Body of pancreas (tissue), 4 donors: ENCODE data around the gene AP4E1. TPM values are rescaled to one million over a fixed set of nuclear protein-coding genes. Genes with fewer than 3 reads are reported as not detected.

Experiments used
- ATAC-seq: fragments of 150-250 bp; one replicate; pipeline ENCODE4 v1.9.1; 2016
- DNase-seq, 4 donors: peaks; one replicate each; pipeline ENCODE4 v3.0.0-alpha.2; 2019
- H3K27ac ChIP-seq, 4 donors: fragments of 200-600 bp; sonication (generic); 1 replicate in 3 of 4; 2 replicates in 1 of 4; pipeline versions ENCODE4 v1.5.1 to v1.6.1; 2016 to 2019; ENCODE audit warnings: mild to moderate bottlenecking in 1 of 4, mixed read lengths in 1 of 4, moderate library complexity in 1 of 4
- H3K27me3 ChIP-seq, 2 donors: fragments of 200-600 bp; sonication (generic); one replicate each; pipeline ENCODE4 v1.6.0; 2016; ENCODE audit warnings: mild to moderate bottlenecking in 1 of 2
- H3K36me3 ChIP-seq, 2 donors: fragments of 200-600 bp; sonication (generic); replicated peaks in 1 of 2; 2 replicates each; pipeline ENCODE4 v1.5.1; 2016; ENCODE audit warnings: low read depth in 2 of 2; ENCODE audit not compliant: insufficient read depth in 1 of 2
- H3K4me1 ChIP-seq: fragments of 200-600 bp; sonication (generic); one replicate; pipeline ENCODE4 v1.6.0; 2016
- H3K4me3 ChIP-seq, 2 donors: fragments of 200-600 bp; sonication (generic); 1 replicate in 1 of 2; 2 replicates in 1 of 2; pipeline ENCODE4 v1.5.1; 2016 to 2019
- H3K9me3 ChIP-seq, 3 donors: fragments of 200-600 bp; sonication (generic); 1 replicate in 2 of 3; 2 replicates in 1 of 3; pipeline ENCODE4 v1.5.1; 2016
- POLR2A ChIP-seq, 3 donors: fragments of 450-650 bp; IDR thresholded peaks; one replicate each; pipeline ENCODE4 v1.6.1; 2016; ENCODE audit warnings: antibody characterized with exemption in 3 of 3, mild to moderate bottlenecking in 2 of 3
- WGBS, 2 donors: methylation state at CpG; one replicate each; pipeline ENCODE4 v1.1.5; 2017; 5-methylcytosine and 5-hydroxymethylcytosine counted together
- intact Hi-C: fragments of 100-400 bp; cut with DNase I; formaldehyde crosslinking; loops from one replicate; pipeline ENCODE4 v1.15.1; 2023
- total RNA-seq, 2 donors: library from RNA; depleted of rRNA; stranded (reverse); fragments of >200 nt; gene quantifications; one replicate each; pipeline ENCODE4 v1.1.0, GENCODE V29; 2016
- TF ChIP-seq, protein P1 (sequence below), 7 experiments: fragments of 450-650 bp in 4 of 7; fragments of 200-600 bp in 3 of 7; sonication (generic) in 3 of 7; IDR thresholded peaks; one replicate each; pipeline ENCODE4 v1.5.1; 2016 to 2019; ENCODE audit warnings: antibody characterized with exemption in 7 of 7

The AP4E1 gene
- total RNA-seq, 2 donors from 2014 or later = 3.4 to 3.6 TPM

DNA sequence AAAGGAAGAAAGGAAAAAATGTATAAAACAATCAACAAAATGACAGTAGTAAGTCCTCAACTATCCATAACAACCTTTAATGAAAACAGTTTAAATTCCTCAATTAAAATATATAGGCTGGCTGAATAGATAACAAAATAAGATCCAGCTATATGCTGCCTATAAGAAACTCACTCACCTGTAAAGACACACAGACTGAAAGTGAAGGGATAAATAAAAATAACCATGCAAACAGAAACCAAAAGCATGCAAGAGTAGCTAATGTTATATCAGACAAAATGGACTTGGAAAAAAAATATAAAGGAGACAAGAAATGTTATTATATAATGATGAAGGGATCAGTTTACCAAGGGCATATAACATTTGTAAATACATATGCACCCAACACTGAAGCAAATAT, 51.2 kb downstream of the AP4E1 start:
- no peaks in the 10 kb centered on the region for H3K27me3 ChIP-seq
- peaks cover 5 to 11% of the 10 kb centered on the region in 2 donors for H3K36me3 ChIP-seq
- H3K4me3 ChIP-seq = no peak overlapping the region
- ATAC-seq = no peak
- H3K9me3 ChIP-seq = peaks cover 0 to 8% (median 0%) of the 10 kb centered on the region in 3 donors
- H3K4me1 ChIP-seq = no peaks in the 10 kb centered on the region
- TF ChIP-seq POLR2A (IDR thresholded peaks at IDR 0.05) = no peak
- TF ChIP-seq, protein P1, sequence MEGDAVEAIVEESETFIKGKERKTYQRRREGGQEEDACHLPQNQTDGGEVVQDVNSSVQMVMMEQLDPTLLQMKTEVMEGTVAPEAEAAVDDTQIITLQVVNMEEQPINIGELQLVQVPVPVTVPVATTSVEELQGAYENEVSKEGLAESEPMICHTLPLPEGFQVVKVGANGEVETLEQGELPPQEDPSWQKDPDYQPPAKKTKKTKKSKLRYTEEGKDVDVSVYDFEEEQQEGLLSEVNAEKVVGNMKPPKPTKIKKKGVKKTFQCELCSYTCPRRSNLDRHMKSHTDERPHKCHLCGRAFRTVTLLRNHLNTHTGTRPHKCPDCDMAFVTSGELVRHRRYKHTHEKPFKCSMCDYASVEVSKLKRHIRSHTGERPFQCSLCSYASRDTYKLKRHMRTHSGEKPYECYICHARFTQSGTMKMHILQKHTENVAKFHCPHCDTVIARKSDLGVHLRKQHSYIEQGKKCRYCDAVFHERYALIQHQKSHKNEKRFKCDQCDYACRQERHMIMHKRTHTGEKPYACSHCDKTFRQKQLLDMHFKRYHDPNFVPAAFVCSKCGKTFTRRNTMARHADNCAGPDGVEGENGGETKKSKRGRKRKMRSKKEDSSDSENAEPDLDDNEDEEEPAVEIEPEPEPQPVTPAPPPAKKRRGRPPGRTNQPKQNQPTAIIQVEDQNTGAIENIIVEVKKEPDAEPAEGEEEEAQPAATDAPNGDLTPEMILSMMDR (IDR thresholded peaks at IDR 0.05) = no peak
- intact Hi-C loops = no loop called here
- no peak overlapping the region for H3K27ac ChIP-seq
- no peak for DNase-seq

DNA sequence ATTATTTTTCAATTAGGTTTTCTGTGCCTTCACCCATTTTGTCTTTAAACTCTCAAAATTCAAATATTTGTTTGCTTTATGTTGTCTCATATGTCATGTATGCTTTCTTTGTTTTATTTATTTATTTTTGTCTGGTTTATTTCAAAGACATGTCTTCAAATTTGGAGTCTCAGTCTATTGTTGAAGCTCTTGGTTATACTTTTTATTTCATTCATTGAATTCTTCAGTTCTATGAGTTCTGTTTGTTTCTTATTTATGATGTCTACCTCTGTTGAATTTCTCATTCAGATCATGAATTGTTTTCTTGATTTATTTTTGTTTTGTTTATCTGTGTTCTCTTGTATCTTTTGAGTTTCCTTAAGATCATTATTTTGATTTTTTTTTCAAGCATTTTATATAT, 55.6 kb downstream of the AP4E1 start:
- Histone ChIP-seq H3K4me1 (no peaks in the 10 kb centered on the region), H3K36me3 (peaks cover 5 to 10% of the 10 kb centered on the region in 2 donors), H3K9me3 (peaks cover 0 to 13% (median 0%) of the 10 kb centered on the region in 3 donors), H3K4me3 (no peak overlapping the region), H3K27me3 (no peaks in the 10 kb centered on the region), H3K27ac (no peak overlapping the region)
- DNase-seq (no peak), ATAC-seq (no peak)
- no peak for TF ChIP-seq POLR2A (IDR thresholded peaks at IDR 0.05)
- TF ChIP-seq, protein P1 (IDR thresholded peaks at IDR 0.05) = no peak
- intact Hi-C loops = no loop called here

DNA sequence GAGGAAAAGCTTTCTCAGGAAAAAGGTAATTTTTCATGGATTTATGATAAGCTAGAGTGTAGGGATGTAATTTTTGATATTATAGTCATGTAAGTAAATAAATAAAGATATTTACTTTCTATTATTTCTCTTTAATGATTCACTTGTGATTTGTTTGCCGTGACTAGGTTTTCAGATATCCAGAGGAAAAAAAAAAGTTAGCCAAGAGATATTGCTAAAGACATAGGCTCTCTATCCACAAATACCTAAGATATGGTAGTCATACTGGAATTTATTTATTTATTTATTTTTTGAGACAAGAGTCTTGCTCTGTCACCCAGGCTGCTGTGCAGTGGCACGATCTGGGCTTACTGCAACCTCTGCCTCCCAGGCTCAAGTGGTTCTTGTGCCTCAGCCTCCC, 59.9 kb downstream of the AP4E1 start:
- WGBS, 2 donors = 83 to 93% methylated on average over 2 of the region's 2 CpGs
- H3K9me3 ChIP-seq = peaks cover 0 to 26% (median 0%) of the 10 kb centered on the region in 3 donors
- ATAC-seq = no peak

DNA sequence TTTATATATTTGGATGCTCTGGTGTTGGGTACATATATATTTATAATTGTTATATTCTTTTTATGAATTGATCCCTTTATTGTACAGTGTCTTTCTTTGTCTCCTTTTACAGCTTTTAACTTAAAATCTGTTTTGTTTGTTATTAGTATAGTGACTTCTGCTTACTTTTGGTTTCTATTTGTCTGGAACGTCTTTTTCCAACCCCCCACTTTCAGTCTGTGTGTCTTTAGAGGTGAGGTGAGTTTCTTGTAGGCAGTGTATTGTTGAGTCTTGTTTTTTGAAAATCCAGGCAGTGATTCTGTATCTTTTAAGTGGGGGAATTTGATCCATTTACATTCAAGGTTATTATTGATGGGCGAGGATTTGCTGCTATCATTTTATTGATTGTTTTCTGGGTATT, 62.0 kb downstream of the AP4E1 start:
- no peak for ATAC-seq
- H3K36me3 ChIP-seq = peaks cover 5 to 15% of the 10 kb centered on the region in 2 donors

More for the DNA sequence above, 59.9 kb downstream of the AP4E1 start:
- H3K27ac ChIP-seq = no peak overlapping the region
- DNase-seq = no peak
- no peaks in the 10 kb centered on the region for H3K4me1 ChIP-seq
- intact Hi-C loops = no loop called here
- peaks cover 5 to 15% of the 10 kb centered on the region in 2 donors for H3K36me3 ChIP-seq
- TF ChIP-seq, protein P1 (IDR thresholded peaks at IDR 0.05) = no peak
- no peak for TF ChIP-seq POLR2A (IDR thresholded peaks at IDR 0.05)
- H3K27me3 ChIP-seq = no peaks in the 10 kb centered on the region
- no peak overlapping the region for H3K4me3 ChIP-seq

DNA sequence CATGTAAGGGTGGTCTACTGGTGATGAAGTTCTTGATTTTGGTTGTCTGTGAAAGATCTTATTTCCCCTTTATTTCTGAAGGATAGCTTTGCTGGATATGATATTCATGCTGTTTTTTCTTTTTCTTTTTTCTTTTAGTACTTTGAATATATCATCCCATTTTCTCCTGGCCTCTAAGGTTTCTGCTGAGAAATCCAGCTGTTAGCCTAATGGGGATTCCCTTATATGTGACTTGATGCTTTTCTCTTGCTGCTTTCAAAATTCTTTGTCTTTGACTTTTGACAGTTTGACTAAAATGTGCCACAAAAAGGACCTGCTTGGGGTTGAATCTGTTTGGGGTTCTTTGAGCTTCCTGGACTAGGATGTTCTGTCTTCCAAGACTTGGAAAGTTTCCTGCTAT, 62.6 kb downstream of the AP4E1 start:
- Histone ChIP-seq H3K9me3 (peaks cover 0 to 17% (median 0%) of the 10 kb centered on the region in 3 donors), H3K27ac (no peak overlapping the region), H3K36me3 (peaks cover 5 to 15% of the 10 kb centered on the region in 2 donors), H3K4me1 (no peaks in the 10 kb centered on the region), H3K27me3 (no peaks in the 10 kb centered on the region), H3K4me3 (no peak overlapping the region)
- ATAC-seq = no peak
- intact Hi-C loops = no loop called here
- TF ChIP-seq, protein P1 (IDR thresholded peaks at IDR 0.05) = no peak
- TF ChIP-seq POLR2A (IDR thresholded peaks at IDR 0.05) = no peak
- no peak for DNase-seq

More for the DNA sequence above, 62.0 kb downstream of the AP4E1 start:
- Histone ChIP-seq H3K4me1 (no peaks in the 10 kb centered on the region), H3K27ac (no peak overlapping the region), H3K9me3 (peaks cover 0 to 17% (median 0%) of the 10 kb centered on the region in 3 donors), H3K27me3 (no peaks in the 10 kb centered on the region), H3K4me3 (no peak overlapping the region)
- intact Hi-C loops = no loop called here
- TF ChIP-seq, protein P1 (IDR thresholded peaks at IDR 0.05) = no peak
- TF ChIP-seq POLR2A (IDR thresholded peaks at IDR 0.05) = no peak
- no peak for DNase-seq
- WGBS, 2 donors = 92 to 98% methylated on average over 2 of the region's 2 CpGs
